Measurements from ENCODE around the gene CCR5AS.
A peak's percentile ranks its signal among the peaks of the same experiment; 100 is the strongest.
"Not testable (repeated sequence)": the region's sequence is repeated elsewhere in the genome, so short reads cannot be mapped to it uniquely, and the experiment has no call there.

The CCR5AS gene

GRCh38 chr3:46429671-46430070 is 22.8 kb upstream of the CCR5AS start:
- Histone ChIP-seq H3K9me3 (replicated peaks in 1 of 11) (peaks cover 25 to 37% (median 34%) of the 10 kb centered on the region in 11 experiments), H3K9ac (no peak overlapping the region)

DNA sequence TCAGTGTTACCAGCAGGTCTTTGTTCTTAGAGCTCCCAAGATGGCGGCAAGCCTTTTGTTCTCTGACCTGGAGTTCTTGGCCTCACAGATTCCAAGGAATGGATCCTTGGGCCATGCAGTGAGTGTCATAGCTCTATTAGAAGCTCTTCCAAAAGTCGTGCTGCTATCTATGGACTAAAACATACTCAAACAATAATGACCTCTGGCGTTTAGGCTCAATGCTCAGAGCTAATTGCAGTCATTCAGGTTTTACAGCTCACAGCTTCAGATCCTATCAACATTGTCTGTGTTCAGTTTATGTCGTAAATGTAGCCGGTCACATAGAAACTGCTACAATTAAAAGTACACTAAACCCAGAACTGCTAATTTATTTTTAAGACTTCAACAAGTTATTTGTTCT is 22.4 kb upstream of the CCR5AS start:
- TF ChIP-seq Cebpa-rat (IDR thresholded peaks at IDR 0.05) = no peak
- H3K27ac ChIP-seq = no peak overlapping the region
- no peak overlapping the region for H3K4me2 ChIP-seq

More at GRCh38 chr3:46429671-46430070, 22.8 kb upstream of the CCR5AS start:
- Histone ChIP-seq H3K27ac (no peak overlapping the region), H3K27me3 (no peaks in the 10 kb centered on the region), H3K4me2 (no peak overlapping the region), H3K36me3 (no peaks in the 10 kb centered on the region), H3K4me3 (no peak overlapping the region), H4K20me1 (no peaks in the 10 kb centered on the region), H3K4me1 (peaks cover 6 to 15% (median 8%) of the 10 kb centered on the region in 10 experiments; a peak in 10 of 20 replicates)
- TF ChIP-seq Cebpa-rat (IDR thresholded peaks at IDR 0.05) = no peak

GRCh38 chr3:46427916-46428833 is 21.3 kb upstream of the CCR5AS start:
- no peak for TF ChIP-seq Cebpa-rat (IDR thresholded peaks at IDR 0.05)
- Histone ChIP-seq H4K20me1 (no peaks in the 10 kb centered on the region), H3K36me3 (no peaks in the 10 kb centered on the region), H3K27me3 (no peaks in the 10 kb centered on the region), H3K4me1 (peaks cover 6 to 15% (median 8%) of the 10 kb centered on the region in 10 experiments; a peak in 9 of 20 replicates), H3K4me2 (no peak overlapping the region), H3K9me3 (replicated peaks in 1 of 11) (peaks cover 24 to 26% (median 25%) of the 10 kb centered on the region in 11 experiments), H3K4me3 (no peak overlapping the region), H3K9ac (no peak overlapping the region), H3K27ac (no peak overlapping the region)

More for the DNA sequence above, 22.4 kb upstream of the CCR5AS start:
- Histone ChIP-seq H3K9ac (no peak overlapping the region), H4K20me1 (no peaks in the 10 kb centered on the region), H3K36me3 (no peaks in the 10 kb centered on the region), H3K9me3 (replicated peaks in 1 of 11) (peaks cover 25 to 36% (median 34%) of the 10 kb centered on the region in 11 experiments), H3K27me3 (no peaks in the 10 kb centered on the region), H3K4me3 (no peak overlapping the region), H3K4me1 (peaks cover 6 to 15% (median 8%) of the 10 kb centered on the region in 10 experiments; a peak in 10 of 20 replicates)

- not testable (repeated sequence) for H4K20me1 ChIP-seq, H3K27ac ChIP-seq, H3K27me3 ChIP-seq, H3K4me2 ChIP-seq, H3K36me3 ChIP-seq, H3K9ac ChIP-seq, H3K4me3 ChIP-seq
- peaks cover 6 to 15% (median 8%) of the 10 kb centered on the region in 10 experiments; a peak in 9 of 20 replicates for H3K4me1 ChIP-seq
- peaks cover 16 to 19% (median 17%) of the 10 kb centered on the region in 11 experiments for H3K9me3 ChIP-seq (replicated peaks in 1 of 11)
Measured at GRCh38 chr3:46427404-46427803, 20.5 kb upstream of the CCR5AS start.

DNA sequence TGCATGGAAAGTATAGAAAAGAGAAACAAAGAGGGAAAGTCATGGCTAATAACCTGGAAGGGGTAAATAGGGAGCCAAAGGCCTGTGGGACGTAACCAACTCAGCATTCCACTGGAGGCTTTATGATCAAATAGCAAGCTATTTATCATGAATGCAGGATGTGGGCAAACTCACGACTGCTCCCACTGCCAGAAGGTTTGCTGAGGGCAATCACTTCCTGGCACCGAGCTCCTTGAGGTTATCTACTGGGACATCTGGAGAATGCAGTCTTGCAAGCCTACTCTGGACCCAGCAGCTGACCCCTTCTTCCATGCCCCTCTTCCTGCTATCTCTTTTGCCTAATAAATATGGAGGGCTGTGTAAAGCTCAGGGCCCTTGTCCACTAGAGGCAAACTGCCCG is 19.6 kb upstream of the CCR5AS start:
- H3K36me3 ChIP-seq; H3K27ac ChIP-seq; H3K9ac ChIP-seq; H3K9me3 ChIP-seq (replicated peaks in 1 of 11); H4K20me1 ChIP-seq; H3K27me3 ChIP-seq; H3K4me3 ChIP-seq: not testable (repeated sequence)
- Histone ChIP-seq H3K4me1 (peaks cover 6 to 15% (median 8%) of the 10 kb centered on the region in 10 experiments; a peak in 9 of 20 replicates), H3K4me2 (peak overlapping the region in 7 of 11 experiments; percentile 3 to 39 (median 19); a peak in 8 of 22 replicates)

- TF ChIP-seq Cebpa-rat (IDR thresholded peaks at IDR 0.05) = no peak
- Histone ChIP-seq H3K9ac (no peak overlapping the region), H3K9me3 (replicated peaks in 1 of 11) (peaks cover 0 to 6% (median 0%) of the 10 kb centered on the region in 11 experiments; a peak in 3 of 22 replicates), H3K27me3 (no peaks in the 10 kb centered on the region), H3K4me2 (no peak overlapping the region), H3K36me3 (no peaks in the 10 kb centered on the region), H3K27ac (no peak overlapping the region), H3K4me3 (no peak overlapping the region), H4K20me1 (no peaks in the 10 kb centered on the region), H3K4me1 (peaks cover 6 to 15% (median 8%) of the 10 kb centered on the region in 10 experiments; a peak in 9 of 20 replicates)
Measured at GRCh38 chr3:46423588-46423987, 16.7 kb upstream of the CCR5AS start.

GRCh38 chr3:46422617-46423016 is 15.8 kb upstream of the CCR5AS start:
- H3K4me2 ChIP-seq = no peak overlapping the region
- no peaks in the 10 kb centered on the region for H3K27me3 ChIP-seq
- no peak overlapping the region for H3K4me3 ChIP-seq
- no peak for TF ChIP-seq Cebpa-rat (IDR thresholded peaks at IDR 0.05)
- peaks cover 0 to 6% (median 0%) of the 10 kb centered on the region in 11 experiments; a peak in 3 of 22 replicates for H3K9me3 ChIP-seq (replicated peaks in 1 of 11)
- H4K20me1 ChIP-seq = no peaks in the 10 kb centered on the region
- no peak overlapping the region for H3K9ac ChIP-seq
- H3K27ac ChIP-seq = no peak overlapping the region
- peaks cover 6 to 15% (median 8%) of the 10 kb centered on the region in 10 experiments; a peak in 9 of 20 replicates for H3K4me1 ChIP-seq
- H3K36me3 ChIP-seq = no peaks in the 10 kb centered on the region

GRCh38 chr3:46420931-46421330 is 14.1 kb upstream of the CCR5AS start:
- Histone ChIP-seq H3K27ac (no peak overlapping the region), H3K36me3 (no peaks in the 10 kb centered on the region), H4K20me1 (no peaks in the 10 kb centered on the region), H3K4me3 (no peak overlapping the region), H3K4me1 (peaks cover 10 to 15% (median 12%) of the 10 kb centered on the region in 10 experiments), H3K9ac (no peak overlapping the region), H3K27me3 (no peaks in the 10 kb centered on the region), H3K9me3 (replicated peaks in 1 of 11) (peaks cover 0 to 6% (median 0%) of the 10 kb centered on the region in 11 experiments; a peak in 3 of 22 replicates), H3K4me2 (no peak overlapping the region)
- no peak for TF ChIP-seq Cebpa-rat (IDR thresholded peaks at IDR 0.05)

- Histone ChIP-seq H3K4me1 (peaks cover 13 to 19% (median 16%) of the 10 kb centered on the region in 10 experiments), H3K9ac (no peak overlapping the region), H3K36me3 (no peaks in the 10 kb centered on the region), H3K4me2 (no peak overlapping the region), H3K27me3 (no peaks in the 10 kb centered on the region), H3K4me3 (no peak overlapping the region), H3K9me3 (replicated peaks in 1 of 11) (peaks cover 0 to 6% (median 0%) of the 10 kb centered on the region in 11 experiments; a peak in 3 of 22 replicates), H3K27ac (no peak overlapping the region), H4K20me1 (no peaks in the 10 kb centered on the region)
- TF ChIP-seq Cebpa-rat (IDR thresholded peaks at IDR 0.05) = no peak
Measured at GRCh38 chr3:46419816-46420215, 12.9 kb upstream of the CCR5AS start.
